IMR-90 (cell line): Measurements from ENCODE around the gene TBC1D24. TPM values are rescaled to one million over a fixed set of nuclear protein-coding genes. Genes with fewer than 3 reads are reported as not detected.

Experiments used
- ATAC-seq: fragments of 200-7000 bp; cut with Tn5 transposase; 2 replicates; pipeline ENCODE4 v1.9.1; 2020; ENCODE audit warnings: low read depth, mild to moderate bottlenecking, moderate library complexity
- BruUV-seq: library from RNA; stranded (reverse); fragments of 400-500 nt; replicated peaks from 2 replicates; lab custom pipeline; 2021; lab: Mats Ljungman, UMichigan
- CTCF ChIA-PET: fragments of 300-600 bp; formaldehyde crosslinking; extraction: SDS; loops from one replicate; lab custom pipeline; 2021; ENCODE audit warnings: antibody characterized with exemption; lab: Yijun Ruan, JAX
- POLR2A ChIA-PET: fragments of 300-600 bp; sonication (Branson Sonifier 250); formaldehyde crosslinking; loops from one replicate; lab custom pipeline; 2022; ENCODE audit warnings: antibody characterized with exemption; ENCODE audit not compliant: unreplicated experiment; lab: Charles Lee
- DNase-seq: peaks from one replicate; pipeline ENCODE4 v3.0.0; 2013
- H2AFZ ChIP-seq: replicated peaks from 2 replicates; pipeline ENCODE3; 2013; ENCODE audit warnings: low read length, mild to moderate bottlenecking; ENCODE audit not compliant: poor library complexity
- H2AK5ac ChIP-seq: 2 replicates; pipeline ENCODE4 v1.6.1; 2013; ENCODE audit warnings: low read depth, low read length, inconsistent platforms
- H2AK9ac ChIP-seq: replicated peaks from 2 replicates; pipeline ENCODE3; 2013; ENCODE audit warnings: mild to moderate bottlenecking, low read depth, low read length, moderate library complexity; ENCODE audit not compliant: poor library complexity
- H2BK120ac ChIP-seq: 2 replicates; pipeline ENCODE4 v1.6.1; 2013; ENCODE audit warnings: low read depth, low read length, inconsistent platforms
- H2BK15ac ChIP-seq: 3 replicates; pipeline ENCODE4 v1.6.1; 2013; ENCODE audit warnings: low read depth, low read length, inconsistent platforms
- H2BK20ac ChIP-seq: 2 replicates; pipeline ENCODE4 v1.6.1; 2013; ENCODE audit warnings: low read depth, mild to moderate bottlenecking, inconsistent platforms, low read length, moderate library complexity
- H2BK5ac ChIP-seq: 2 replicates; pipeline ENCODE4 v1.6.1; 2013; ENCODE audit warnings: mild to moderate bottlenecking, low read depth, low read length, inconsistent platforms; ENCODE audit not compliant: poor library complexity, severe bottlenecking
- H3K14ac ChIP-seq: replicated peaks from 2 replicates; pipeline ENCODE4 v1.6.1; 2013; ENCODE audit warnings: low read depth, low read length, inconsistent platforms
- H3K18ac ChIP-seq: 2 replicates; pipeline ENCODE4 v1.6.1; 2013; ENCODE audit warnings: low read depth, low read length, control low read depth
- H3K23ac ChIP-seq: 2 replicates; pipeline ENCODE4 v1.6.1; 2013; ENCODE audit warnings: low read depth, low read length, inconsistent platforms
- H3K27ac ChIP-seq: 2 replicates; pipeline ENCODE4 v1.5.1; 2013; ENCODE audit warnings: mild to moderate bottlenecking, control low read depth, low read length; ENCODE audit not compliant: insufficient read depth
- H3K27me3 ChIP-seq: 2 replicates; pipeline ENCODE4 v1.6.1; 2013; ENCODE audit warnings: low read length; ENCODE audit not compliant: control insufficient read depth, insufficient read depth
- H3K36me3 ChIP-seq: 2 replicates; pipeline ENCODE4 v1.6.1; 2013; ENCODE audit warnings: low read length, mixed read lengths; ENCODE audit not compliant: control insufficient read depth, insufficient read depth
- H3K4ac ChIP-seq: 2 replicates; pipeline ENCODE4 v1.6.1; 2013; ENCODE audit warnings: low read depth, low read length, inconsistent platforms
- H3K4me1 ChIP-seq: 2 replicates; pipeline ENCODE4 v1.6.1; 2013; ENCODE audit warnings: low read length, mixed read lengths; ENCODE audit not compliant: control insufficient read depth, insufficient read depth
- H3K4me2 ChIP-seq: 2 replicates; pipeline ENCODE4 v1.6.1; 2013; ENCODE audit warnings: low read depth, mild to moderate bottlenecking, control low read depth, low read length, moderate library complexity
- H3K4me3 ChIP-seq: 2 replicates; pipeline ENCODE4 v1.5.1; 2013; ENCODE audit warnings: low read depth, mild to moderate bottlenecking, control low read depth, low read length, moderate library complexity; ENCODE audit not compliant: insufficient read depth
- H3K56ac ChIP-seq: 2 replicates; pipeline ENCODE4 v1.6.1; 2013; ENCODE audit warnings: low read length, inconsistent platforms; ENCODE audit not compliant: insufficient read depth; ENCODE audit errors: extremely low read depth
- H3K79me1 ChIP-seq, 2 experiments: 2 replicates each; pipeline ENCODE4 v1.6.1; 2013; ENCODE audit warnings: low read length in 2 of 2, inconsistent platforms in 1 of 2, low read depth in 1 of 2
- H3K9ac ChIP-seq: 2 replicates; pipeline ENCODE4 v1.6.1; 2013; ENCODE audit warnings: low read depth, low read length, control low read depth
- H3K9me1 ChIP-seq: 2 replicates; pipeline ENCODE4 v1.6.1; 2013; ENCODE audit warnings: low read length, inconsistent platforms; ENCODE audit not compliant: insufficient read depth
- H3K9me3 ChIP-seq: 2 replicates; pipeline ENCODE4 v1.6.1; 2013; ENCODE audit warnings: low read length; ENCODE audit not compliant: control insufficient read depth, insufficient read depth
- H4K20me1 ChIP-seq: 2 replicates; pipeline ENCODE4 v1.6.1; 2013; ENCODE audit warnings: low read length, inconsistent platforms; ENCODE audit not compliant: insufficient read depth
- H4K5ac ChIP-seq: 2 replicates; pipeline ENCODE4 v1.6.1; 2013; ENCODE audit warnings: mild to moderate bottlenecking, low read depth, low read length, control low read depth
- H4K8ac ChIP-seq, 2 experiments: 2 replicates each; pipeline ENCODE4 v1.6.1; 2013; ENCODE audit warnings: low read depth in 2 of 2, low read length in 2 of 2, control low read depth in 1 of 2, inconsistent platforms in 1 of 2
- H4K91ac ChIP-seq: 2 replicates; pipeline ENCODE4 v1.6.1; 2013; ENCODE audit warnings: low read depth, low read length, inconsistent platforms; ENCODE audit not compliant: insufficient read depth
- BHLHE40 ChIP-seq: fragments of 150-350 bp; IDR thresholded peaks from 2 replicates; pipeline ENCODE4 v1.6.1; 2016; ENCODE audit warnings: mild to moderate bottlenecking, low read depth, low read length
- CTCF ChIP-seq: conservative IDR thresholded peaks from 2 replicates; pipeline ENCODE4 v1.5.1; 2012; ENCODE audit warnings: mild to moderate bottlenecking, low read depth, low read length, improper control_type of control experiment
- ELK1 ChIP-seq: fragments of 150-350 bp; IDR thresholded peaks from 2 replicates; pipeline ENCODE4 v1.6.1; 2016; ENCODE audit warnings: low read depth, mild to moderate bottlenecking, low read length, moderate library complexity, borderline replicate concordance
- MXI1 ChIP-seq: IDR thresholded peaks from 2 replicates; pipeline ENCODE4 v1.6.1; 2012; ENCODE audit warnings: low read depth, mild to moderate bottlenecking, low read length, moderate library complexity, borderline replicate concordance
- POLR2A ChIP-seq: IDR thresholded peaks from 2 replicates; pipeline ENCODE4 v1.6.1; 2012; ENCODE audit warnings: mild to moderate bottlenecking, low read depth, low read length
- RAD21 ChIP-seq: IDR thresholded peaks from 2 replicates; pipeline ENCODE4 v1.6.1; 2012; ENCODE audit warnings: low read length, improper control_type of control experiment
- RCOR1 ChIP-seq: IDR thresholded peaks from 2 replicates; pipeline ENCODE4 v1.6.1; 2012; ENCODE audit warnings: mild to moderate bottlenecking, low read length, improper control_type of control experiment; ENCODE audit not compliant: insufficient replicate concordance
- SMC3 ChIP-seq: fragments of 150-350 bp; IDR thresholded peaks from 2 replicates; pipeline ENCODE4 v1.6.1; 2016; ENCODE audit warnings: low read depth, mild to moderate bottlenecking, antibody characterized with exemption, low read length, moderate library complexity
- WGBS, 2 experiments: methylation state at CpG; one replicate each; pipeline versions ENCODE4 v1.1.5 to v1.1.7; 2013; ENCODE audit warnings: missing lambda C conversion rate in 2 of 2; ENCODE audit not compliant: insufficient read length in 1 of 2; ENCODE audit errors: extremely low coverage in 2 of 2; 5-methylcytosine and 5-hydroxymethylcytosine counted together
- dilution Hi-C: fragments of 300-500 bp; cut with HindIII; formaldehyde crosslinking; loops from one replicate; pipeline ENCODE4 v1.14.3; 2018; ENCODE audit warnings: low sequenced_read_pairs; ENCODE audit not compliant: unreplicated experiment
- in situ Hi-C: fragments of 300-500 bp; cut with MboI; formaldehyde crosslinking; loops from 3 replicates; pipeline ENCODE4 v1.14.3; 2019; ENCODE audit warnings: low sequenced_read_pairs, inconsistent platforms, mixed read lengths
- intact Hi-C: fragments of 100-400 bp; cut with micrococcal nuclease; formaldehyde crosslinking; loops from 2 replicates; pipeline ENCODE4 v1.10.0; 2022
- polyA plus RNA-seq, 3 experiments: library from polyadenylated mRNA; depleted of rRNA; stranded (reverse); fragments of >200 nt; gene quantifications; 2 replicates each; pipeline ENCODE4 v1.2.3, GENCODE V29; 2012; ENCODE audit warnings: low replicate concordance in 1 of 3
- total RNA-seq: library from RNA; depleted of rRNA; stranded (reverse); fragments of >200 nt; gene quantifications from 2 replicates; pipeline ENCODE4 v1.2.3, GENCODE V29; 2012

The TBC1D24 gene
- total and polyA plus RNA-seq, 2 of the 4 experiments (the other 2 are of a cell fraction) = 7.5 to 13.4 TPM

GRCh38 chr16:2496223-2497115, 21.5 kb downstream of the TBC1D24 start:
- H4K5ac ChIP-seq = no peak overlapping the region
- dilution Hi-C loops = no loop called here
- BruUV-seq = no TSS peak
- no peak for TF ChIP-seq RCOR1
- no peak for TF ChIP-seq ELK1
- no peak for TF ChIP-seq SMC3
- no peak for TF ChIP-seq MXI1
- no peak for TF ChIP-seq POLR2A
- no peak for TF ChIP-seq CTCF
- no peak for TF ChIP-seq BHLHE40
- no peak for TF ChIP-seq RAD21
- no peak overlapping the region for H4K8ac ChIP-seq
- CTCF ChIA-PET = no interaction called here
- H3K27me3 ChIP-seq = no peaks in the 10 kb centered on the region
- H2AK5ac ChIP-seq = no peak overlapping the region
- H3K14ac ChIP-seq = no peak overlapping the region
- intact Hi-C loops = no loop called here
- H4K91ac ChIP-seq = no peak overlapping the region
- H3K79me1 ChIP-seq = peaks cover 3 to 21% of the 10 kb centered on the region in 2 experiments
- no peak overlapping the region for H3K27ac ChIP-seq
- no peak overlapping the region for H3K9ac ChIP-seq
- H3K4me1 ChIP-seq = no peaks in the 10 kb centered on the region; the same call in 1 of the 2 replicates
- WGBS, 2 experiments = 94% methylated on average over 54 of the region's 62 CpGs; no CpG with 5 or more reads in 1 of the 2 experiments
- H2BK5ac ChIP-seq = no peak overlapping the region
- no peak overlapping the region for H2BK120ac ChIP-seq
- H3K4me2 ChIP-seq = no peak overlapping the region
- H3K4ac ChIP-seq = no peak overlapping the region
- H2BK15ac ChIP-seq = no peak overlapping the region
- no peak overlapping the region for H3K4me3 ChIP-seq
- no peak overlapping the region for H3K56ac ChIP-seq
- ATAC-seq = no peak
- no peak overlapping the region for H2BK20ac ChIP-seq
- no peak overlapping the region for H3K18ac ChIP-seq
- H3K23ac ChIP-seq = no peak overlapping the region
- POLR2A ChIA-PET = no interaction called here
- H4K20me1 ChIP-seq = peaks cover 14% of the 10 kb centered on the region; the same call in 1 of the 2 replicates
- in situ Hi-C loops = loop anchor here (5.0 kb wide), 1 partner anchor 154 kb away; the partner anchor contains the start of gene ABCA3
- no peak overlapping the region for H2AK9ac ChIP-seq
- DNase-seq = no peak
- H3K9me1 ChIP-seq = no peaks in the 10 kb centered on the region
- no peaks in the 10 kb centered on the region for H3K9me3 ChIP-seq
- peaks cover 19% of the 10 kb centered on the region; the same call in 1 of the 2 replicates for H3K36me3 ChIP-seq
- no peak overlapping the region for H2AFZ ChIP-seq
